Astrocyte (in vitro differentiated cells and primary cell): ENCODE data around the gene TBX21.

ENCODE experiments used
- EZH2 ChIP-seq: IDR thresholded peaks from 2 replicates; pipeline ENCODE4 v1.6.1; 2012; ENCODE audit warnings: mild to moderate bottlenecking, low read length, inconsistent platforms; ENCODE audit not compliant: insufficient read depth
- TF ChIP-seq, protein P1 (sequence below): IDR thresholded peaks from 2 replicates; pipeline ENCODE4 v1.5.1; 2011; ENCODE audit warnings: low read depth, mild to moderate bottlenecking, inconsistent platforms, low read length, moderate library complexity; ENCODE audit not compliant: insufficient read depth

DNA sequence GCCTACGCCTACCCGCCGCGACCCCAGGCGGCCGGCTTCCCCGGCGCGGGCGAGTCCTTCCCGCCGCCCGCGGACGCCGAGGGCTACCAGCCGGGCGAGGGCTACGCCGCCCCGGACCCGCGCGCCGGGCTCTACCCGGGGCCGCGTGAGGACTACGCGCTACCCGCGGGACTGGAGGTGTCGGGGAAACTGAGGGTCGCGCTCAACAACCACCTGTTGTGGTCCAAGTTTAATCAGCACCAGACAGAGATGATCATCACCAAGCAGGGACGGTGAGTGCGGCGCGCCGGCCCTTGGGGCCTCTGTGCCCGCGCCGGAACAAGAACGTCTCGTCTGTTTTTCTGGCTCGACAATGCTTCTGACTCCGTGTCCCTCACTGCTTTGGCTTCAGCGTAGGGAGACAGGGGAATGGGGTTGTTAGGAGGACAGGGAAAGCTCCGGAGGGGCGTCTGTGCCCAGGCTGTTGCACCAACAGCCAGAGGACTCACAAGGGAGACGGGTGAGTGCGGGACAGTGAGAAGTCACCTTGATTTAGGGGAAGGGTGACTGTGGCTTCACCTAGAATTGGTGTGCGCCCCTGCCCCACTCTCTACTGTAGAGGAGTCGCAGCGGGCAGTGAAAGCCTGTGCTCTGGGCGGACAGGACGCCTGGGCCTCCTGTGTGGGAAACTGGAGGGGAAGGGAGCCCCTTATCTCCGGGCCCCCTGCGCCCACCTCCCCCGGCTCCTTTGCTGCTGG, 806 bp downstream of the TBX21 start:
- TF ChIP-seq, protein P1, sequence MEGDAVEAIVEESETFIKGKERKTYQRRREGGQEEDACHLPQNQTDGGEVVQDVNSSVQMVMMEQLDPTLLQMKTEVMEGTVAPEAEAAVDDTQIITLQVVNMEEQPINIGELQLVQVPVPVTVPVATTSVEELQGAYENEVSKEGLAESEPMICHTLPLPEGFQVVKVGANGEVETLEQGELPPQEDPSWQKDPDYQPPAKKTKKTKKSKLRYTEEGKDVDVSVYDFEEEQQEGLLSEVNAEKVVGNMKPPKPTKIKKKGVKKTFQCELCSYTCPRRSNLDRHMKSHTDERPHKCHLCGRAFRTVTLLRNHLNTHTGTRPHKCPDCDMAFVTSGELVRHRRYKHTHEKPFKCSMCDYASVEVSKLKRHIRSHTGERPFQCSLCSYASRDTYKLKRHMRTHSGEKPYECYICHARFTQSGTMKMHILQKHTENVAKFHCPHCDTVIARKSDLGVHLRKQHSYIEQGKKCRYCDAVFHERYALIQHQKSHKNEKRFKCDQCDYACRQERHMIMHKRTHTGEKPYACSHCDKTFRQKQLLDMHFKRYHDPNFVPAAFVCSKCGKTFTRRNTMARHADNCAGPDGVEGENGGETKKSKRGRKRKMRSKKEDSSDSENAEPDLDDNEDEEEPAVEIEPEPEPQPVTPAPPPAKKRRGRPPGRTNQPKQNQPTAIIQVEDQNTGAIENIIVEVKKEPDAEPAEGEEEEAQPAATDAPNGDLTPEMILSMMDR = no peak
- peak; percentile 71 for TF ChIP-seq EZH2
